Esophagus squamous epithelium (tissue), 5 donors: ENCODE results near the gene CENPQ. TPM values are rescaled to one million over a fixed set of nuclear protein-coding genes. Genes with fewer than 3 reads are reported as not detected.
"Not testable (repeated sequence)": the region's sequence is repeated elsewhere in the genome, so short reads cannot be mapped to it uniquely, and the experiment has no call there.

Experiments
- DNase-seq: peaks from one replicate; lab custom pipeline; 2025; lab: John Stamatoyannopoulos, UW
- H3K27ac ChIP-seq, 4 donors: fragments of 200-600 bp; sonication (generic); one replicate each; pipeline ENCODE4 v1.5.1; 2016 to 2019; ENCODE audit warnings: mild to moderate bottlenecking in 1 of 4
- H3K27me3 ChIP-seq, 4 donors: fragments of 200-600 bp; sonication (generic); 1 replicate in 3 of 4; 2 replicates in 1 of 4; pipeline versions ENCODE4 v1.5.1 to v1.6.0; 2017 to 2021; ENCODE audit warnings: antibody characterized with exemption in 1 of 4
- H3K36me3 ChIP-seq, 3 donors: fragments of 200-600 bp; sonication (generic); one replicate each; pipeline ENCODE4 v1.5.1; 2016 to 2019
- H3K4me1 ChIP-seq, 3 donors: fragments of 200-600 bp; sonication (generic); one replicate each; pipeline ENCODE4 v1.5.1; 2017 to 2019
- H3K4me3 ChIP-seq, 4 donors: fragments of 200-600 bp; sonication (generic); 1 replicate in 3 of 4; 2 replicates in 1 of 4; pipeline ENCODE4 v1.5.1; 2016 to 2019; ENCODE audit warnings: mild to moderate bottlenecking in 2 of 4, moderate library complexity in 1 of 4
- H3K9me3 ChIP-seq, 3 donors: fragments of 200-600 bp; sonication (generic); one replicate each; pipeline ENCODE4 v1.5.1; 2016 to 2019
- POLR2A ChIP-seq, 4 donors: fragments of 450-650 bp; IDR thresholded peaks; one replicate each; pipeline ENCODE4 v1.6.1; 2017; ENCODE audit warnings: antibody characterized with exemption in 4 of 4, mild to moderate bottlenecking in 4 of 4, moderate library complexity in 3 of 4
- WGBS, 2 donors: methylation state at CpG; one replicate each; pipeline ENCODE4 v1.1.5; 2018; 5-methylcytosine and 5-hydroxymethylcytosine counted together
- intact Hi-C: fragments of 100-400 bp; cut with DNase I; formaldehyde crosslinking; loops from one replicate; pipeline ENCODE4 v1.15.0; 2022
- total RNA-seq, 4 donors: library from RNA; depleted of rRNA; stranded (reverse); fragments of >200 nt; gene quantifications; one replicate each; pipeline ENCODE4 v1.1.0, GENCODE V29; 2016
- TF ChIP-seq, protein P1 (sequence below), 6 experiments: fragments of 450-650 bp in 4 of 6; fragments of 200-600 bp in 2 of 6; sonication (generic) in 2 of 6; IDR thresholded peaks; one replicate each; pipeline ENCODE4 v1.5.1; 2016 to 2019; ENCODE audit warnings: antibody characterized with exemption in 6 of 6, mild to moderate bottlenecking in 4 of 6, moderate library complexity in 4 of 6
- donor health status: DM: yes; HTN: yes; CAD: no.

CENPQ gene
- total RNA-seq, 4 donors from 2014 or later = 4.9 to 6.1 (median 5.2) TPM

- Histone ChIP-seq H3K27me3 (no peaks in the 10 kb centered on the region), H3K36me3 (peaks cover 0 to 22% (median 0%) of the 10 kb centered on the region in 3 donors), H3K27ac (no peak overlapping the region), H3K4me3 (no peak overlapping the region), H3K4me1 (no peaks in the 10 kb centered on the region), H3K9me3 (no peaks in the 10 kb centered on the region)
- TF ChIP-seq, protein P1, sequence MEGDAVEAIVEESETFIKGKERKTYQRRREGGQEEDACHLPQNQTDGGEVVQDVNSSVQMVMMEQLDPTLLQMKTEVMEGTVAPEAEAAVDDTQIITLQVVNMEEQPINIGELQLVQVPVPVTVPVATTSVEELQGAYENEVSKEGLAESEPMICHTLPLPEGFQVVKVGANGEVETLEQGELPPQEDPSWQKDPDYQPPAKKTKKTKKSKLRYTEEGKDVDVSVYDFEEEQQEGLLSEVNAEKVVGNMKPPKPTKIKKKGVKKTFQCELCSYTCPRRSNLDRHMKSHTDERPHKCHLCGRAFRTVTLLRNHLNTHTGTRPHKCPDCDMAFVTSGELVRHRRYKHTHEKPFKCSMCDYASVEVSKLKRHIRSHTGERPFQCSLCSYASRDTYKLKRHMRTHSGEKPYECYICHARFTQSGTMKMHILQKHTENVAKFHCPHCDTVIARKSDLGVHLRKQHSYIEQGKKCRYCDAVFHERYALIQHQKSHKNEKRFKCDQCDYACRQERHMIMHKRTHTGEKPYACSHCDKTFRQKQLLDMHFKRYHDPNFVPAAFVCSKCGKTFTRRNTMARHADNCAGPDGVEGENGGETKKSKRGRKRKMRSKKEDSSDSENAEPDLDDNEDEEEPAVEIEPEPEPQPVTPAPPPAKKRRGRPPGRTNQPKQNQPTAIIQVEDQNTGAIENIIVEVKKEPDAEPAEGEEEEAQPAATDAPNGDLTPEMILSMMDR (IDR thresholded peaks at IDR 0.05) = no peak
- no peak for TF ChIP-seq POLR2A (IDR thresholded peaks at IDR 0.05)
- WGBS, 2 donors = 86 to 95% methylated on average over 3 of the region's 3 CpGs
- no peak for DNase-seq
- intact Hi-C loops = no loop called here
Measured at GRCh38 chr6:49479308-49479970, 16.3 kb downstream of the CENPQ start.

DNA sequence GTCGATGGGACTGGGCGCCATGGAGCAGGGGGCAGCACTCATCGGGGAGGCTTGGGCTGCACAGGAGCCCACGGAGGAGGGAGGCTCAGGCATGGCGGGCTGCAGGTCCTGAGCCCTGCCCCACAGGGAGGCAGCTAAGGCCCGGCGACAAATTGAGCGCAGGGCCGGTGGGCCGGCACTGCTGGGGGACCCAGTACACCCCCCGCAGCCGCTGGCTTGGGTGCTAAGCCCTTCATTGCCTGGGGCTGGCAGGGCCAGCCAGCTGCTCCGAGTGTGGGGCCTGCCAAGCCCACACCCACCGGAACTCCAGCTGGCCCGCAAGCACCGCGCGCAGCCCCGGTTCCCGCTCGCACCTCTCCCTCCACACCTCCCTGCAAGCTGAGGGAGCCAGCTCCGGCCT, 18.7 kb downstream of the CENPQ start:
- intact Hi-C loops, H3K4me3 ChIP-seq, H3K27ac ChIP-seq, DNase-seq, H3K9me3 ChIP-seq, H3K27me3 ChIP-seq, H3K4me1 ChIP-seq: not testable (repeated sequence)
- WGBS, 2 donors = no CpG with 5 or more reads among the region's 22 CpGs
- H3K36me3 ChIP-seq = peaks cover 0 to 22% (median 0%) of the 10 kb centered on the region in 3 donors

- H3K36me3 ChIP-seq = peaks cover 0 to 23% (median 0%) of the 10 kb centered on the region in 3 donors
- H3K9me3 ChIP-seq, H3K4me1 ChIP-seq, intact Hi-C loops, H3K27ac ChIP-seq, DNase-seq, H3K27me3 ChIP-seq, H3K4me3 ChIP-seq: not testable (repeated sequence)
- 100% methylated on average over 1 of the region's 14 CpGs; no CpG with 5 or more reads in 1 of the 2 donors for WGBS, 2 donors
Measured at GRCh38 chr6:49483380-49483779, 20.2 kb downstream of the CENPQ start.

- intact Hi-C loops = no loop called here
- TF ChIP-seq, protein P1 (IDR thresholded peaks at IDR 0.05) = no peak
- no peaks in the 10 kb centered on the region for H3K27me3 ChIP-seq
- no peaks in the 10 kb centered on the region for H3K4me1 ChIP-seq
- DNase-seq = no peak
- no peak overlapping the region for H3K27ac ChIP-seq
- peaks cover 0 to 60% (median 0%) of the 10 kb centered on the region in 3 donors for H3K36me3 ChIP-seq
- H3K4me3 ChIP-seq = no peak overlapping the region
- WGBS, 2 donors = 89 to 98% methylated on average over 4 of the region's 4 CpGs
- H3K9me3 ChIP-seq = no peaks in the 10 kb centered on the region
Measured at GRCh38 chr6:49490633-49491032, 27.5 kb downstream of the CENPQ start.

DNA sequence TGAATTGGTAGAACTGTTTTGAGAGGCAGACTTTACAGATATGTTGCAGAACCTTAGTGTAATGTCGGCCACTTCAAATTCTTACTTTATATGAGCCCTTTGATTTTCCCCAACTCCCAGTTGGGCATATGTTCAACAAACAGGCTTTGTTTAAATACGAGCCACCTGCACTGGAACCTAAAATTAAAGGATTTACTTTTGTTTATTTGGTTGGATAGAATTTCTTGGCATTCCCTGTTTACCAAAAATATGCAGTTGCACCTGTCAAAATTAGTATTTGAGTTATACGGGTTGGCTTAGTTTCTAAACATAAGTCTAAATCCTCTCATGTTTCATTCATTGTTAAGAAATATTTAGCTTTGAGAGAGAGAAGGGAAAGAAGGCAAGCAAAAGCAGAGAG, 34.1 kb downstream of the CENPQ start:
- WGBS, 2 donors = 29 to 52% methylated on average over 3 of the region's 3 CpGs
- Histone ChIP-seq H3K27me3 (no peaks in the 10 kb centered on the region), H3K4me3 (no peak overlapping the region), H3K27ac (no peak overlapping the region), H3K4me1 (no peaks in the 10 kb centered on the region), H3K36me3 (peaks cover 0 to 19% (median 0%) of the 10 kb centered on the region in 3 donors), H3K9me3 (no peaks in the 10 kb centered on the region)
- no peak for TF ChIP-seq POLR2A (IDR thresholded peaks at IDR 0.05)
- TF ChIP-seq, protein P1 (IDR thresholded peaks at IDR 0.05) = no peak
- no peak for DNase-seq
- intact Hi-C loops = no loop called here

DNA sequence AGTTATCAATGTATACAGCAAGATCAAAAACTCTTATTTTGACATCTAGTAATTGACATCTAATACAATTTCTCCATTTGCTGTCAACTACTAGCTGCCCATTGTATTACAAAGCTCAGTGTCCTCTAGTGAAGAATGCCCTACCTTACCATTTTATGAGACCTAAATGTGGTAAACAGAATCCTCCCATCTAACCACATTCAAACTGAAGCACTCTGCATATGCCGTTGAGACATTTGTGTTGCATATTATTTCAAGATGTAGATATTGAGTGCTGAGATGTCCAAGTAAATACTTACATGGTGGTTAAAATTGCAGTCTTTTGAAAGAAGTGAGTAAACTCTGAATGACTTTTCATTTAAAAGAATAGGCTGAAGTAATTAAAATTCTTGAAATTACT, 36.0 kb downstream of the CENPQ start:
- Histone ChIP-seq H3K36me3 (peaks cover 0 to 2% (median 0%) of the 10 kb centered on the region in 3 donors), H3K4me1 (no peaks in the 10 kb centered on the region), H3K4me3 (no peak overlapping the region), H3K9me3 (no peaks in the 10 kb centered on the region), H3K27ac (no peak overlapping the region), H3K27me3 (no peaks in the 10 kb centered on the region)
- intact Hi-C loops = no loop called here
- no peak for TF ChIP-seq POLR2A (IDR thresholded peaks at IDR 0.05)
- TF ChIP-seq, protein P1 (IDR thresholded peaks at IDR 0.05) = no peak
- DNase-seq = no peak
- WGBS, 2 donors = 58 to 61% methylated on average over 1 of the region's 1 CpG
